NB4 (cell line): ENCODE measurements around the gene FGF19.
"Not testable (repeated sequence)": the region's sequence is repeated elsewhere in the genome, so short reads cannot be mapped to it uniquely, and the experiment has no call there.

Experiments used
- DNase-seq: peaks from one replicate; pipeline ENCODE4 v3.0.0; 2010; ENCODE audit warnings: low read depth
- H3K4me3 ChIP-seq: one replicate; pipeline ENCODE4 v1.5.1; 2011; ENCODE audit warnings: mild to moderate bottlenecking, low read depth, low read length, moderate library complexity
- MAX ChIP-seq: IDR thresholded peaks from 2 replicates; pipeline ENCODE4 v1.6.1; 2011; ENCODE audit warnings: low read depth, low read length
- MYC ChIP-seq: IDR thresholded peaks from 2 replicates; pipeline ENCODE4 v1.6.1; 2011; ENCODE audit warnings: low read depth, low read length
- POLR2A ChIP-seq: IDR thresholded peaks from 2 replicates; pipeline ENCODE4 v1.6.1; 2011; ENCODE audit warnings: mild to moderate bottlenecking; ENCODE audit not compliant: insufficient read length; ENCODE audit errors: extremely low read depth
- TF ChIP-seq, protein P1 (sequence below): IDR thresholded peaks from one replicate; pipeline ENCODE4 v1.5.1; 2012; ENCODE audit warnings: low read depth, low read length

FGF19 gene

DNA sequence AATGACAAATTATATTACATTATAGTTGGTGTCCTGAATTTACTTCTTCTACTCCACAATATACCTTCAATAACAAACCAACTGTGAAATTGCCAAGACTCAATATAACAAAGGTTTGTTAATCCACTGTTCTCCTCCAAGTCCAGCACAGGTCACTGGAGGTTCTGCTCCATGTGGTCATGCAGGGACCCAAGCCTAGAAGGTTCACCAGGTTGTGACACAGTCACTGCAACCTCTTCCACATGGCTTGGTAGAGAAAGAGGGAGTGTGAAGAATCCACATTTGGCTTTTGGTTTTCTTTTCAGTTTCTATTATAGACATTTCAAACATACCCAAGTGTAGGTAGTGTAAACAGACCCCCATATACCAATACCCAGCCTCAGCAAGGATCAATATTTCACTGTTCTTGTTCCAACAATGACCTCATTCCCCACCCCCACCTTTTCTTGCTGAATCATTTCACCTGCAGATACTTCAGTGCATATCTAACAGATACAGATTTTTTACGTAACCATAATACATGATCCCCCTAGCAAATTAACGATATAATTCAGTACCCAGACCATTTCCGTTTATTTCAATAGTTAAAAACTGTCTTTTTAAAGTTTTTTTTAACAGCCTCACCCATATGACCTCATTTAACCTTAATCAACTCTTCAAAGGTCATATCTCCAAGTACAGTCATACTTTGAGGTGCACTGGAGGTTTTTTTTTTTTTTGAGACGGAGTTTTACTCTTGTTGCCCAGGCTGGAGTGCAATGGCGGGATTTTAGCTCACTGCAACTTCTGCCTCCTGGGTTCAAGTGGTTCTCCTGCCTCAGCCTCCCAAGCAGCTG is 14.1 kb downstream of the FGF19 start:
- DNase-seq, result no peak
- TF ChIP-seq MAX (no peak), MYC (no peak), POLR2A (no peak)
- TF ChIP-seq, protein P1, sequence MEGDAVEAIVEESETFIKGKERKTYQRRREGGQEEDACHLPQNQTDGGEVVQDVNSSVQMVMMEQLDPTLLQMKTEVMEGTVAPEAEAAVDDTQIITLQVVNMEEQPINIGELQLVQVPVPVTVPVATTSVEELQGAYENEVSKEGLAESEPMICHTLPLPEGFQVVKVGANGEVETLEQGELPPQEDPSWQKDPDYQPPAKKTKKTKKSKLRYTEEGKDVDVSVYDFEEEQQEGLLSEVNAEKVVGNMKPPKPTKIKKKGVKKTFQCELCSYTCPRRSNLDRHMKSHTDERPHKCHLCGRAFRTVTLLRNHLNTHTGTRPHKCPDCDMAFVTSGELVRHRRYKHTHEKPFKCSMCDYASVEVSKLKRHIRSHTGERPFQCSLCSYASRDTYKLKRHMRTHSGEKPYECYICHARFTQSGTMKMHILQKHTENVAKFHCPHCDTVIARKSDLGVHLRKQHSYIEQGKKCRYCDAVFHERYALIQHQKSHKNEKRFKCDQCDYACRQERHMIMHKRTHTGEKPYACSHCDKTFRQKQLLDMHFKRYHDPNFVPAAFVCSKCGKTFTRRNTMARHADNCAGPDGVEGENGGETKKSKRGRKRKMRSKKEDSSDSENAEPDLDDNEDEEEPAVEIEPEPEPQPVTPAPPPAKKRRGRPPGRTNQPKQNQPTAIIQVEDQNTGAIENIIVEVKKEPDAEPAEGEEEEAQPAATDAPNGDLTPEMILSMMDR, result no peak
- H3K4me3 ChIP-seq, result no peak overlapping the region

GRCh38 chr11:69687969-69688771 is 15.7 kb downstream of the FGF19 start:
- DNase-seq, H3K4me3 ChIP-seq: not testable (repeated sequence)

DNA sequence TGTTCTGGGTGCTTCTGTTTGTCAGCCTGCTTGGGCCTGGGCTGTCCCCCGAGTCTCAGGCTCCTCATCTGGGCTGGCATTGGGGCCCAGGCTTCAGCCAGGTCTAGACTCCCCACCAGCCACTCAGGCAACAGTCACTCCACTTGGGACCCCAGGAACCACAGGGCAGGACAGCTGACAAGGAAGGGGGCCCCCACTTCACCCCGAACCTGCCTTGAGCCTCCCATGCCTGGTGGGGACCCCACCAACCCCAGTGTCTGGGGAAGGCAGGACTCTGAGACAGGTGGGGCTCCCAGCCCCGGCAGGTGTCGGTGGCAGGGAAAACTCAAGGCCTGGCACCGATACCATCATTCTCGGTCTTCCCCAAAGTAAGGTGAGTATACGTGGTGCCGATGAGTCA is 17.0 kb downstream of the FGF19 start:
- H3K4me3 ChIP-seq, result no peak overlapping the region
- DNase-seq, result no peak
- TF ChIP-seq MYC, result no peak
- TF ChIP-seq, protein P1, result no peak
- TF ChIP-seq MAX, result no peak
- no peak for TF ChIP-seq POLR2A

DNA sequence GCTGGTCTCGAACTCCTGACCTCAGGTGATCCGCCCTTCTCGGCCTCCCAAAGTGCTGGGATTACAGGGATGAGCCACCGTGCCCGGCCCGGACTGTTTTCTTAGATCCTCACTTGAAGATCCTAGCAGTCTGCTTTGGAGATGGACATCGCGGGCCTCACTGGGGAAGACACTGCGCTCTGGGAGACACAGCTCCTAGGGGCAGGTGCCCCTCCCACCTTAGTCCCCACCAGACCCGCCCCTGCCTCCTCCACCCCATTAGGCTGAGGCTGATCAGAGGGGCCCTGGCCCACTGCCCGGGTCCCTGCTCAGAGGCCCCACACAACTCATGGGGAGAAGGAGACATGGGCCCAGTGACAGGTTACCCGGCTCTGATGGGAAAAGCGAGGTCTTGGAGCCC is 17.4 kb downstream of the FGF19 start:
- no peak for DNase-seq
- TF ChIP-seq MAX, result no peak
- no peak overlapping the region for H3K4me3 ChIP-seq

DNA sequence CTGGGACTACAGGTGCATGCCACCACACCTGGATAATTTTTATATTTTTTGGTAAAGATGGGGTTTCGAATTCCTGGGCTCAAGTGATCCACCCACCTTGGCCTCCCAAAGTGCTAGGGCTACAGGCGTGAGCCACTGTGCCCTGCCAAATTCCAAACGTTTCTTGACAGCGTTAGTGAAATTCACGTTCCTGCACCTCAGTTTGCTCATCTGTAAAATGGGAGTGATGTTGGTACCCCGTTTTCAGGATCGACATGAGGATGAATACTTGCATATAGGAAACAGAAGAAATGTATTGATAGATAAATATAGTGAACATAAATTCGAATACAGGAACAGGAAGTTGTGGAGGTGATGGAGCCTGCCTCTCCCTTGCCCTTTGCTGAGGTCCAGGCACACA is 18.5 kb downstream of the FGF19 start:
- DNase-seq, result no peak
- TF ChIP-seq, protein P1, result no peak
- H3K4me3 ChIP-seq, result no peak overlapping the region

DNA sequence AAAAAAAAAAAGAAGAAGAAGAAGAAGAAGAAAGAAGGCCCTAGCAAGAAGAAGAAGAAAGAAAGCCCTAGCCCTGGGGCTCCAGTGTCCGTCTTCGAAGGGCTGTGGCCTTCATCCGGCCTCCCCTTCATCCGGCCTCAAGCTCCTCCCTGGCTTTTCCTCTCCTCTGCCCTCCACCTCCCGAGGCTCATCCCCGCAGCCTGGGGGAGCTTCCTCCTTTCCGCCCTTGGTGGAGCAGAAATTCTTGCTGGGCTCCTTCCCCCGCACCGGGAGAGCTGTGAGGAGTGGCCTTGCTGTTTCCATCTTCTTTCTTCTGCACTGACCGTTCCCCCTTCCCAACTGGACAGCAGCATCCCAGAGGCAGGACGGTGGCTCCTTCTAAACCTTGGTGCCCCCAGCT is 19.2 kb downstream of the FGF19 start:
- no peak for TF ChIP-seq MYC
- no peak for TF ChIP-seq MAX
- no peak for TF ChIP-seq POLR2A
- TF ChIP-seq, protein P1, result no peak
- H3K4me3 ChIP-seq, result no peak overlapping the region
- no peak for DNase-seq
